ENCODE results near the gene EGFL7.

DNA sequence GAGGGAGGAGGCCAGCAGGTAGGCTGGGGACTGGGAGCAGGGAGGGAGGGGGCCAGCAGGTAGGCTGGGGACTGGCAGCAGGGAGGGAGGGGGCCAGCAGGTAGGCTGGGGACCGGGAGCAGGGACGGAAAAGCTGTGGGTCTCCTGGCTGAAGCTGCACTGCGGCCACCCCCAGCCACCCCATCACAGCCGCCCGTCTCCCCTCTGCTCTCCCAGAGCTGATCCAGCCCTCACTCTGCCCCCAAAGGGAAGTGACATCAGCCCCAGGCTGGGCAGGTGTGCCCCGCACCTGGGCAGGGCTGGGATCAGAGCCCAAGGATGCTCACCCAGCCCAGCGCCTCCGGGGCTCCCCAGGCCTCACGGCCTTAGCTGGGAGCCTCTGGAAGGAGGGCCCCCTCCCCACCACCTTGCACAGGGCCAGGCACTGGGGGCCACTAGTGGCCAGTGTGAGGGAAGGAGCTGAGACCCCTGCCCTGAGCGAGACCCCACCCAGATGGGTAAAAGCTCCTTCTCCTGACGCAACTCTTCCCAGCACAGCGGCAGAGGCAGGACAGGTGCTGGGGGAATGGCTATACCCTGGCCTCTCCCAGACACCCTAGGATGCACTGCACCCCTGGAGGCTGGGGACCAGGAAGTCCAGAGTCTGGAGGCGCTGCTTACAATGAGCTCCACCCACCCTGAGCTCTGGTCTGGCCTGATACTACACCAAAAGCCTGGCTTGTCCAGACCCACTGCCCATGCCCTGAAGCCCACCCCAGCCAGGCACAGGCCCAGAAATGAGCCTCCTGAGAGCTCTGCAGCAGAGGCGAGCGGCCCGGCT, 13.0 kb downstream of the EGFL7 start:
- no peak for TF ChIP-seq POLR2A (IDR thresholded peaks at IDR 0.05)
- TF ChIP-seq, protein P1, sequence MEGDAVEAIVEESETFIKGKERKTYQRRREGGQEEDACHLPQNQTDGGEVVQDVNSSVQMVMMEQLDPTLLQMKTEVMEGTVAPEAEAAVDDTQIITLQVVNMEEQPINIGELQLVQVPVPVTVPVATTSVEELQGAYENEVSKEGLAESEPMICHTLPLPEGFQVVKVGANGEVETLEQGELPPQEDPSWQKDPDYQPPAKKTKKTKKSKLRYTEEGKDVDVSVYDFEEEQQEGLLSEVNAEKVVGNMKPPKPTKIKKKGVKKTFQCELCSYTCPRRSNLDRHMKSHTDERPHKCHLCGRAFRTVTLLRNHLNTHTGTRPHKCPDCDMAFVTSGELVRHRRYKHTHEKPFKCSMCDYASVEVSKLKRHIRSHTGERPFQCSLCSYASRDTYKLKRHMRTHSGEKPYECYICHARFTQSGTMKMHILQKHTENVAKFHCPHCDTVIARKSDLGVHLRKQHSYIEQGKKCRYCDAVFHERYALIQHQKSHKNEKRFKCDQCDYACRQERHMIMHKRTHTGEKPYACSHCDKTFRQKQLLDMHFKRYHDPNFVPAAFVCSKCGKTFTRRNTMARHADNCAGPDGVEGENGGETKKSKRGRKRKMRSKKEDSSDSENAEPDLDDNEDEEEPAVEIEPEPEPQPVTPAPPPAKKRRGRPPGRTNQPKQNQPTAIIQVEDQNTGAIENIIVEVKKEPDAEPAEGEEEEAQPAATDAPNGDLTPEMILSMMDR (IDR thresholded peaks at IDR 0.05) = no peak
